Ovary (tissue), 3 donors: Measurements from ENCODE around the gene FAM219A.

Experiments
- CTCF ChIP-seq, 3 donors: fragments of 450-650 bp in 2 of 3; fragments of 200-600 bp in 1 of 3; IDR thresholded peaks; one replicate each; pipeline versions ENCODE4 v1.5.1 to v1.8.0; 2016 to 2022; ENCODE audit warnings: antibody characterized with exemption in 3 of 3, mild to moderate bottlenecking in 1 of 3
- POLR2A ChIP-seq: fragments of 450-650 bp; IDR thresholded peaks from one replicate; pipeline ENCODE4 v1.6.1; 2017; ENCODE audit warnings: antibody characterized with exemption, mild to moderate bottlenecking, moderate library complexity
- donor health status: DM: no; HTN: no; CAD: no.

- TF ChIP-seq POLR2A = no peak
- no peak for TF ChIP-seq CTCF (IDR thresholded peaks at IDR 0.05)
These were observed 37.9 kb upstream of the FAM219A start for GRCh38 chr9:34496149-34496712.
